ENCODE results near the gene COL5A1.

DNA sequence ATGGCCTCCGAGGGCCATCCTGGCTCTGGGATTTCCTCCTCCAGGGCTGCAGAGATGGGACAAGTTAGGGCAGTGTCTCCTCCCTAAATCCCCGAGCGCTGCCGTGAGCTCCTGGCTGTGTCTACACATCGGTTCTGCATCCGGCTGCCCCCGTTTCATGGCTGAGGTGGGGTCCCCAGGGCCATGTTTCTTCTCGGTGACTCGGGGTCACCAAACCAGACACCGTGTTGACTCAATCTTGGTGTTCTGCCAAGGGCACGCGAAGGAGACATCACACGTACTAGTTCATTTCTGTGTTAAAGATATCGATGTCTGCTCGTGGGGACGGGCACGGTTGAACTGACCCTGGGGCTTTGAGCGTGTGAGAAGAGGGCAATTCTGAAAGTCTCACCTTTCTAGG, 60.7 kb downstream of the COL5A1 start:
- TF ChIP-seq POLR2A (IDR thresholded peaks at IDR 0.05) (no peak), EP300 (IDR thresholded peaks at IDR 0.05) (no peak), POLR2AphosphoS5 (IDR thresholded peaks at IDR 0.05) (no peak)
- TF ChIP-seq, protein P1, sequence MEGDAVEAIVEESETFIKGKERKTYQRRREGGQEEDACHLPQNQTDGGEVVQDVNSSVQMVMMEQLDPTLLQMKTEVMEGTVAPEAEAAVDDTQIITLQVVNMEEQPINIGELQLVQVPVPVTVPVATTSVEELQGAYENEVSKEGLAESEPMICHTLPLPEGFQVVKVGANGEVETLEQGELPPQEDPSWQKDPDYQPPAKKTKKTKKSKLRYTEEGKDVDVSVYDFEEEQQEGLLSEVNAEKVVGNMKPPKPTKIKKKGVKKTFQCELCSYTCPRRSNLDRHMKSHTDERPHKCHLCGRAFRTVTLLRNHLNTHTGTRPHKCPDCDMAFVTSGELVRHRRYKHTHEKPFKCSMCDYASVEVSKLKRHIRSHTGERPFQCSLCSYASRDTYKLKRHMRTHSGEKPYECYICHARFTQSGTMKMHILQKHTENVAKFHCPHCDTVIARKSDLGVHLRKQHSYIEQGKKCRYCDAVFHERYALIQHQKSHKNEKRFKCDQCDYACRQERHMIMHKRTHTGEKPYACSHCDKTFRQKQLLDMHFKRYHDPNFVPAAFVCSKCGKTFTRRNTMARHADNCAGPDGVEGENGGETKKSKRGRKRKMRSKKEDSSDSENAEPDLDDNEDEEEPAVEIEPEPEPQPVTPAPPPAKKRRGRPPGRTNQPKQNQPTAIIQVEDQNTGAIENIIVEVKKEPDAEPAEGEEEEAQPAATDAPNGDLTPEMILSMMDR (IDR thresholded peaks at IDR 0.05): no peak

Data from upper lobe of left lung (tissue), 4 donors.